Measurements from ENCODE around the gene ARFGAP3. TPM values are rescaled to one million over a fixed set of nuclear protein-coding genes. Genes with fewer than 3 reads are reported as not detected.

The ARFGAP3 gene
- total RNA-seq, 1 donor from 2014 or later: 28.4 TPM

GRCh38 chr22:42860968-42861367 lies 3.9 kb upstream of the ARFGAP3 start:
- no peaks in the 10 kb centered on the region for H3K9me3 Mint-ChIP-seq
- TF ChIP-seq, protein P1, sequence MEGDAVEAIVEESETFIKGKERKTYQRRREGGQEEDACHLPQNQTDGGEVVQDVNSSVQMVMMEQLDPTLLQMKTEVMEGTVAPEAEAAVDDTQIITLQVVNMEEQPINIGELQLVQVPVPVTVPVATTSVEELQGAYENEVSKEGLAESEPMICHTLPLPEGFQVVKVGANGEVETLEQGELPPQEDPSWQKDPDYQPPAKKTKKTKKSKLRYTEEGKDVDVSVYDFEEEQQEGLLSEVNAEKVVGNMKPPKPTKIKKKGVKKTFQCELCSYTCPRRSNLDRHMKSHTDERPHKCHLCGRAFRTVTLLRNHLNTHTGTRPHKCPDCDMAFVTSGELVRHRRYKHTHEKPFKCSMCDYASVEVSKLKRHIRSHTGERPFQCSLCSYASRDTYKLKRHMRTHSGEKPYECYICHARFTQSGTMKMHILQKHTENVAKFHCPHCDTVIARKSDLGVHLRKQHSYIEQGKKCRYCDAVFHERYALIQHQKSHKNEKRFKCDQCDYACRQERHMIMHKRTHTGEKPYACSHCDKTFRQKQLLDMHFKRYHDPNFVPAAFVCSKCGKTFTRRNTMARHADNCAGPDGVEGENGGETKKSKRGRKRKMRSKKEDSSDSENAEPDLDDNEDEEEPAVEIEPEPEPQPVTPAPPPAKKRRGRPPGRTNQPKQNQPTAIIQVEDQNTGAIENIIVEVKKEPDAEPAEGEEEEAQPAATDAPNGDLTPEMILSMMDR (conservative IDR thresholded peaks at IDR 0.05): no peak
- H3K4me3 Mint-ChIP-seq: no peak overlapping the region
- H3K4me1 Mint-ChIP-seq: peaks cover 3% of the 10 kb centered on the region
- H3K27me3 Mint-ChIP-seq (ENCODE audit: low read depth): no peaks in the 10 kb centered on the region
- H3K36me3 Mint-ChIP-seq (ENCODE audit: low read depth): peaks cover 2% of the 10 kb centered on the region
- H3K27ac Mint-ChIP-seq (ENCODE audit: unreplicated experiment): peak overlapping the region; percentile 64
- no peak for DNase-seq (ENCODE audit: low read depth, low spot score)

DNA sequence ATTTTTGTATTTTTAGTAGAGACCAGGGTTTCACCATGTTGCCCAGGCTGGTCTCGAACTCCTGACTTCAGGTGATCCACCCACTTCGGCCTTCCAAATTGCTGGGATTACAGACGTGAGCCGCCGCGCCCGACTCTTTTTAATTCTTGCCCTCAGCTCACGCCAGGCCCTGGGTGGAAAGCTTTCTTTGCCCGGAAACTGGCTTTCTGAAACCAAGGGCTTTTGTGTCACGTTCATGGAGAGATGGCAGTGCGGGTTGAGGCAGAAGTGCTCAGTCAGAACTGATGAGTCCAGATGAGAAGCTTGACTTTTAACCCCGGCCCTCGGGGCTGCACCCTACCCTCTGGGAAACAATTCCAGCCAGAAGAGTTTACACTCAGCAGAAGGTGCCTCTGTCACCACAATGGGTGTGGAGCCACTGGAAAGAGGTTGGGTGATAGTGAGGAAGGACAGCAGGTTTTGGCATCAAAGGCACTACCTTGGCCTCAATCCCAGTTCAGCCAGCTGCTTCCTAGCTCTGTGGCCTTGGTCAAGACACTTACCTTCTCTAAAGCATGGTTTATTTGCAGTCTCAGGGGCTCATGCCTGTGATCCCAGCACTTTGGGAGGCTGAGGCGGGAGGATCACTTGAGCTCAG lies 890 bp upstream of the ARFGAP3 start:
- Mint-ChIP-seq H3K4me1 (peaks cover 5% of the 10 kb centered on the region), H3K27ac (ENCODE audit: unreplicated experiment) (no peak overlapping the region), H3K4me3 (peak overlapping the region; percentile 57), H3K36me3 (ENCODE audit: low read depth) (peaks cover 2% of the 10 kb centered on the region), H3K9me3 (no peaks in the 10 kb centered on the region), H3K27me3 (ENCODE audit: low read depth) (no peaks in the 10 kb centered on the region)
- no peak for DNase-seq (ENCODE audit: low read depth, low spot score)
- TF ChIP-seq, protein P1 (conservative IDR thresholded peaks at IDR 0.05): no peak

DNA sequence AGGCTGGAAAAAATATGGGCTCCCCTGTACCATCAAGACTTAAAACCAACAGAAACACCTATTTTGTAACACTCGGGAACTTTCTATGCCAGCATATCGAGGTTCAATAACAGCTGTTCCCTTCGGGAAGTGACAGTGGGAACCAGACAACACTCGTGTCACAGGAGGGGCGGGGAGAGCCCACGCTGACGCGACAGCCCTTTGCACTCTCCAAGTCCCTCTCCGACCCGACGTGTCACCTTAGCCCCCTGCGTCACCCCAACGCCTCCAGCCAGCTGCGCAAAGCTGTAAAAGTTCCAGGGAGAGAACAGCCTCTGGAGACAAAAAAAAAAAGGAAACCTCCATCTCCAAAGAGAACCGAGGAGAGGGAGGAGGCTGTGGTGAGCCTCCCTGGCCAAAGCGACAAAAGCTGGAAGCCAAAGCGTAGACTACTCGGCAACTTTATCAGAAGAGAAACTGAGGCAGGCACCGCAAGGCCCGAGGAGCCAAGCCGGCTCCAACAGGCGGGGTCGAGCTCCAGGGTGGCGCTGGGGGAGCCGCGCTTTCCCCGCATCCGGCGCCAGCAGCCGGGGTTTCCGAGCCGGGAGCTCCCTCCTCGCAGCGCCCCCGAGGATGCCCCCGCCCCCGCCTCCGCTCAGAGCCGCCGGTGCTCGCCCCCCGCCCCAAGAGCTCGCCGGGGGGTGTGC lies 751 bp downstream of the ARFGAP3 start:
- H3K27ac Mint-ChIP-seq (ENCODE audit: unreplicated experiment): peak overlapping the region; percentile 83
- H3K27me3 Mint-ChIP-seq (ENCODE audit: low read depth): no peaks in the 10 kb centered on the region
- H3K4me3 Mint-ChIP-seq: peak overlapping the region; percentile 94
- DNase-seq (ENCODE audit: low read depth, low spot score): no peak
- TF ChIP-seq, protein P1 (conservative IDR thresholded peaks at IDR 0.05): no peak
- no peaks in the 10 kb centered on the region for H3K9me3 Mint-ChIP-seq
- peaks cover 5% of the 10 kb centered on the region for H3K4me1 Mint-ChIP-seq
- peaks cover 2% of the 10 kb centered on the region for H3K36me3 Mint-ChIP-seq (ENCODE audit: low read depth)

GRCh38 chr22:42855721-42856120 lies 1.4 kb downstream of the ARFGAP3 start:
- TF ChIP-seq, protein P1 (conservative IDR thresholded peaks at IDR 0.05): no peak
- no peak for DNase-seq (ENCODE audit: low read depth, low spot score)
- Mint-ChIP-seq H3K36me3 (ENCODE audit: low read depth) (peaks cover 2% of the 10 kb centered on the region), H3K4me1 (peaks cover 5% of the 10 kb centered on the region), H3K9me3 (no peaks in the 10 kb centered on the region), H3K27ac (ENCODE audit: unreplicated experiment) (peak overlapping the region; percentile 83), H3K4me3 (peak overlapping the region; percentile 94), H3K27me3 (ENCODE audit: low read depth) (no peaks in the 10 kb centered on the region)

DNA sequence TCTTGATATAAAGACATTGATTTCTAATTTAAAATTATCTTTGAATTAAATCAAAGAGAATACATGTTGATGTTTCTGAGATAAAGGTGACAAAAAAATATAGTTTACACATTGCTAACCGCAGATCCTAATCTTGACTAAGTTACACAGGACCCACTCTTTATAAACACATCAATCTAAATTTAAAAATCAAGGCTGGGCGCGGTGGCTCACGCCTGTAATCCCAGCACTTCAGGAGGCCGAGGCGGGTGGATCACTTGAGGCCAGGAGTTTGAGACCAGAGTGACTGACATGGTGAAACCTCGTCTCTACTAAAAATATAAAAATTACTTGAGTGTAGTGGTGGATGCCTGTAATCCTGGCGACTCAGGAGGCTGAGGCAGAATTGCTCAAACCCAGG lies 1.9 kb downstream of the ARFGAP3 start:
- DNase-seq (ENCODE audit: low read depth, low spot score): no peak
- H3K9me3 Mint-ChIP-seq: no peaks in the 10 kb centered on the region

More for the DNA sequence above, 1.9 kb downstream of the ARFGAP3 start:
- peaks cover 8% of the 10 kb centered on the region for H3K4me1 Mint-ChIP-seq
- no peaks in the 10 kb centered on the region for H3K36me3 Mint-ChIP-seq (ENCODE audit: low read depth)
- H3K27me3 Mint-ChIP-seq (ENCODE audit: low read depth): no peaks in the 10 kb centered on the region
- no peak overlapping the region for H3K27ac Mint-ChIP-seq (ENCODE audit: unreplicated experiment)
- peak overlapping the region; percentile 81 for H3K4me3 Mint-ChIP-seq
- TF ChIP-seq, protein P1 (conservative IDR thresholded peaks at IDR 0.05): no peak

All from neural crest cell (in vitro differentiated cells).